Caco-2 (cell line): ENCODE measurements around the gene RLN3. TPM values are rescaled to one million over a fixed set of nuclear protein-coding genes. Genes with fewer than 3 reads are reported as not detected.

Experiments
- BruUV-seq: library from RNA; stranded (reverse); fragments of 400-500 nt; replicated peaks from 2 replicates; lab custom pipeline; 2021; lab: Mats Ljungman, UMichigan
- CTCF ChIA-PET: fragments of 300-600 bp; sonication (Branson Sonifier 250); formaldehyde crosslinking; loops from one replicate; lab custom pipeline; 2022; ENCODE audit warnings: antibody characterized with exemption; lab: Charles Lee
- POLR2A ChIA-PET: fragments of 300-600 bp; sonication (Branson Sonifier 250); formaldehyde crosslinking; loops from one replicate; lab custom pipeline; 2022; ENCODE audit warnings: antibody characterized with exemption; lab: Charles Lee
- DNase-seq, 2 experiments: peaks; one replicate each; pipeline versions ENCODE4 v3.0.0 to v3.0.0-alpha.2; 2020 to 2022
- H3K27me3 ChIP-seq: replicated peaks from 2 replicates; pipeline ENCODE4 v1.6.0; 2011; ENCODE audit warnings: low read length; ENCODE audit not compliant: control insufficient read depth, insufficient read depth
- H3K36me3 ChIP-seq: 2 replicates; pipeline ENCODE4 v1.5.1; 2011; ENCODE audit warnings: low read length; ENCODE audit not compliant: control insufficient read depth, insufficient read depth
- H3K4me1 ChIP-seq: fragments of 250-450 bp; sonication (Bioruptor Pico); 2 replicates; pipeline ENCODE4 v1.5.1; 2020; ENCODE audit warnings: mild to moderate bottlenecking
- H3K4me3 ChIP-seq: 2 replicates; pipeline ENCODE4 v1.5.1; 2011; ENCODE audit warnings: low read depth, mild to moderate bottlenecking, control low read depth, low read length
- H3K9me3 ChIP-seq: fragments of 250-450 bp; sonication (Bioruptor Pico); 2 replicates; pipeline ENCODE4 v1.5.1; 2020; ENCODE audit warnings: mild to moderate bottlenecking, moderate library complexity
- H3K27ac Mint-ChIP-seq: one replicate; pipeline ENCODE4 v1.8.0; 2022; ENCODE audit warnings: mixed read lengths; ENCODE audit not compliant: unreplicated experiment
- H3K27me3 Mint-ChIP-seq: one replicate; pipeline ENCODE4 v1.8.0; 2022; ENCODE audit warnings: mixed read lengths; ENCODE audit not compliant: insufficient read depth, unreplicated experiment
- H3K36me3 Mint-ChIP-seq: one replicate; pipeline ENCODE4 v1.8.0; 2022; ENCODE audit warnings: mild to moderate bottlenecking, mixed read lengths; ENCODE audit not compliant: insufficient read depth, unreplicated experiment
- H3K4me1 Mint-ChIP-seq: one replicate; pipeline ENCODE4 v1.8.0; 2022; ENCODE audit warnings: low read depth, mixed read lengths; ENCODE audit not compliant: unreplicated experiment
- H3K4me3 Mint-ChIP-seq: one replicate; pipeline ENCODE4 v1.8.0; 2022; ENCODE audit warnings: mild to moderate bottlenecking, moderate library complexity, mixed read lengths; ENCODE audit not compliant: unreplicated experiment
- H3K9me3 Mint-ChIP-seq: one replicate; pipeline ENCODE4 v1.8.0; 2022; ENCODE audit warnings: mixed read lengths; ENCODE audit not compliant: unreplicated experiment
- intact Hi-C: fragments of 100-400 bp; cut with micrococcal nuclease; formaldehyde crosslinking; loops from one replicate; pipeline ENCODE4 v1.10.0; 2022; ENCODE audit not compliant: unreplicated experiment
- total RNA-seq: library from RNA; stranded (reverse); gene quantifications from 2 replicates; pipeline ENCODE4 v1.2.3, GENCODE V29; 2022
- TF ChIP-seq, protein P1 (sequence below), 2 experiments: fragments of 200-600 bp in 1 of 2; IDR thresholded peaks; 1 replicate in 1 of 2; 2 replicates in 1 of 2; pipeline versions ENCODE4 v1.5.1 to v1.8.0; 2011 to 2022; ENCODE audit warnings: antibody characterized with exemption in 1 of 2, control low read depth in 1 of 2, inconsistent platforms in 1 of 2, low read depth in 1 of 2, low read length in 1 of 2, mild to moderate bottlenecking in 1 of 2, moderate library complexity in 1 of 2; ENCODE audit not compliant: insufficient read depth in 1 of 2, severe bottlenecking in 1 of 2, unreplicated experiment in 1 of 2

The RLN3 gene
- total RNA-seq, 1 experiment from 2014 or later: not detected

DNA sequence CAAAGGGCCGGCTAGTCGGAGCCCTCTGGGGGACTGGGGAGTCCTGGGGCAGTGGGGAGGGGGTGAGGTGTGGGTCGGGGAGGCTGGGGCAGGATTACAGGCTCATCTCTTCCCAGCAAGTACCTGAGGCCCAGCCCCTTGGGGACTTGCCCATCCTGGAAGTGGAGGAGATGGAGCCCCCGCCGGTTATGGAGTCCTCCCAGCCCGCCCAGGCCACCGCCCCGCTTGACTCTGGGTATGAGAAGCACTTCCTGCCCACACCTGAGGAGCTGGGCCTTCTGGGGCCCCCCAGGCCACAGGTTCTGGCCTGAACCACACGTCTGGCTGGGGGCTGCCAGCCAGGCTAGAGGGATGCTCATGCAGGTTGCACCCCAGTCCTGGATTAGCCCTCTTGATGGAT is 24.0 kb downstream of the RLN3 start:
- intact Hi-C loops: no loop called here
- TF ChIP-seq, protein P1, sequence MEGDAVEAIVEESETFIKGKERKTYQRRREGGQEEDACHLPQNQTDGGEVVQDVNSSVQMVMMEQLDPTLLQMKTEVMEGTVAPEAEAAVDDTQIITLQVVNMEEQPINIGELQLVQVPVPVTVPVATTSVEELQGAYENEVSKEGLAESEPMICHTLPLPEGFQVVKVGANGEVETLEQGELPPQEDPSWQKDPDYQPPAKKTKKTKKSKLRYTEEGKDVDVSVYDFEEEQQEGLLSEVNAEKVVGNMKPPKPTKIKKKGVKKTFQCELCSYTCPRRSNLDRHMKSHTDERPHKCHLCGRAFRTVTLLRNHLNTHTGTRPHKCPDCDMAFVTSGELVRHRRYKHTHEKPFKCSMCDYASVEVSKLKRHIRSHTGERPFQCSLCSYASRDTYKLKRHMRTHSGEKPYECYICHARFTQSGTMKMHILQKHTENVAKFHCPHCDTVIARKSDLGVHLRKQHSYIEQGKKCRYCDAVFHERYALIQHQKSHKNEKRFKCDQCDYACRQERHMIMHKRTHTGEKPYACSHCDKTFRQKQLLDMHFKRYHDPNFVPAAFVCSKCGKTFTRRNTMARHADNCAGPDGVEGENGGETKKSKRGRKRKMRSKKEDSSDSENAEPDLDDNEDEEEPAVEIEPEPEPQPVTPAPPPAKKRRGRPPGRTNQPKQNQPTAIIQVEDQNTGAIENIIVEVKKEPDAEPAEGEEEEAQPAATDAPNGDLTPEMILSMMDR (IDR thresholded peaks at IDR 0.05; ENCODE audit: insufficient read depth in 1 of 2, low read depth in 1 of 2, low read length in 1 of 2, severe bottlenecking in 1 of 2, unreplicated experiment in 1 of 2): no peak
- no peaks in the 10 kb centered on the region for H3K4me1 ChIP-seq
- no peak for DNase-seq
- BruUV-seq: no TSS peak
- H3K9me3 ChIP-seq: peaks cover 6% of the 10 kb centered on the region; the same call in 1 of the 2 replicates
- no peaks in the 10 kb centered on the region for H3K9me3 Mint-ChIP-seq
- peaks cover 12% of the 10 kb centered on the region for H3K36me3 Mint-ChIP-seq
- CTCF ChIA-PET: no interaction called here
- no peaks in the 10 kb centered on the region for H3K4me1 Mint-ChIP-seq
- H3K27me3 ChIP-seq: no peaks in the 10 kb centered on the region
- no peak overlapping the region for H3K4me3 ChIP-seq
- H3K36me3 ChIP-seq: no peaks in the 10 kb centered on the region; the same call in 1 of the 2 replicates
- no peaks in the 10 kb centered on the region for H3K27me3 Mint-ChIP-seq
- H3K4me3 Mint-ChIP-seq: no peak overlapping the region
- no peak overlapping the region for H3K27ac Mint-ChIP-seq
- POLR2A ChIA-PET: no interaction called here

DNA sequence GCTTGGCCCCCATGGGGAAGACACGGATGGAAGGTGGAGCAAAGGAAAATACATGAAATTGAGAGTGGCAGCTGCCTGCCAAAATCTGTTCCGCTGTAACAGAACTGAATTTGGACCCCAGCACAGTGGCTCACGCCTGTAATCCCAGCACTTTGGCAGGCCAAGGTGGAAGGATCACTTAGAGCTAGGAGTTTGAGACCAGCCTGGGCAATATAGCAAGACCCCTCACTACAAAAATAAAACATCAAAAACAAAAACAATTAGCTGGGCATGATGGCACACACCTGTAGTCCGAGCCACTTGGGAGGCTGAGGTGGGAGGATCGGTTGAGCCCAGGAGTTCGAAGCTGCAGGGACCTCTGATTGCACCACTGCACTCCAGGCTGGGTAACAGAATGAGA is 24.5 kb downstream of the RLN3 start:
- Histone ChIP-seq H3K4me3 (no peak overlapping the region), H3K9me3 (peaks cover 6% of the 10 kb centered on the region; the same call in 1 of the 2 replicates), H3K27me3 (no peaks in the 10 kb centered on the region), H3K4me1 (no peaks in the 10 kb centered on the region), H3K36me3 (no peaks in the 10 kb centered on the region; the same call in 1 of the 2 replicates)
- Mint-ChIP-seq H3K4me1 (no peaks in the 10 kb centered on the region), H3K27ac (no peak overlapping the region), H3K36me3 (peaks cover 12% of the 10 kb centered on the region), H3K9me3 (no peaks in the 10 kb centered on the region), H3K27me3 (no peaks in the 10 kb centered on the region), H3K4me3 (no peak overlapping the region)
- intact Hi-C loops: no loop called here
- TF ChIP-seq, protein P1 (IDR thresholded peaks at IDR 0.05; ENCODE audit: insufficient read depth in 1 of 2, low read depth in 1 of 2, low read length in 1 of 2, severe bottlenecking in 1 of 2, unreplicated experiment in 1 of 2): no peak
- no TSS peak for BruUV-seq
- no peak for DNase-seq
- POLR2A ChIA-PET: no interaction called here
- CTCF ChIA-PET: interaction anchor here (0.7 kb wide), 1 partner anchor 21 kb away, joined by 3 read pairs; the partner anchor contains the start of gene IL27RA

DNA sequence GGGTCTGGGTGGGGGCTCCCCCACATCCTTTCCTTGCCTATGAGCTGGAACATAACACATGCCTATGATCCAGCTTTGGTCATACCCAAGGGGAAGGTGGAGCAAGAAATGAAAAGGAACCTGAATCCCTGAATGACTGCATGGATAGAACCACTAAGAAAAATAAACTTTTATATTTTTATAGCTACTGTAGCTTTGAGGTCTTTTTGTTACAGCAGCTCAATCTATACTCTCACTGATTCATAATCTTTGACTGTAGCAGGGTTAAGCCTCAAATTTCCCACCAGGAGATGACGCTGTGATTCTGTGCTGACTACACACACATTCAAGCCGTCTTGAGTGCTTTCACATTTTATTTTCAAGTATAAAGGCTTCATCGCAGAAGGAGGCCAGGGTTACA is 25.1 kb downstream of the RLN3 start:
- no TSS peak for BruUV-seq
- ChIA-PET CTCF (interaction anchor here (0.7 kb wide), 1 partner anchor 21 kb away, joined by 3 read pairs; the partner anchor contains the start of gene IL27RA), POLR2A (no interaction called here)

More for the DNA sequence above, 25.1 kb downstream of the RLN3 start:
- TF ChIP-seq, protein P1 (IDR thresholded peaks at IDR 0.05; ENCODE audit: insufficient read depth in 1 of 2, low read depth in 1 of 2, low read length in 1 of 2, severe bottlenecking in 1 of 2, unreplicated experiment in 1 of 2): no peak
- H3K4me1 ChIP-seq: no peaks in the 10 kb centered on the region
- DNase-seq: no peak
- H3K9me3 ChIP-seq: peaks cover 6% of the 10 kb centered on the region; the same call in 1 of the 2 replicates
- Mint-ChIP-seq H3K36me3 (peaks cover 12% of the 10 kb centered on the region), H3K4me3 (no peak overlapping the region), H3K9me3 (no peaks in the 10 kb centered on the region), H3K27me3 (no peaks in the 10 kb centered on the region), H3K4me1 (no peaks in the 10 kb centered on the region), H3K27ac (no peak overlapping the region)
- intact Hi-C loops: no loop called here
- H3K36me3 ChIP-seq: no peaks in the 10 kb centered on the region; the same call in 1 of the 2 replicates
- H3K4me3 ChIP-seq: no peak overlapping the region
- H3K27me3 ChIP-seq: no peaks in the 10 kb centered on the region
